A673 (cell line): ENCODE measurements around the gene DNAH3.

Experiments used
- EZH2 ChIP-seq: fragments of 200-600 bp; sonication (generic); IDR thresholded peaks from 2 replicates; pipeline ENCODE4 v1.6.1; 2017; ENCODE audit warnings: borderline replicate concordance, low read depth, mild to moderate bottlenecking, mixed read lengths, antibody characterized with exemption, low read length; ENCODE audit not compliant: poor library complexity, severe bottlenecking
- TF ChIP-seq, protein P1 (sequence below): fragments of 300-800, 200-600 bp; sonication (generic); conservative IDR thresholded peaks from 2 replicates; pipeline ENCODE4 v1.5.1; 2017; ENCODE audit warnings: low read depth, mild to moderate bottlenecking, antibody characterized with exemption, low read length, moderate library complexity, mixed read lengths

GRCh38 chr16:21033704-21034103, 116.9 kb downstream of the DNAH3 start:
- TF ChIP-seq, protein P1, sequence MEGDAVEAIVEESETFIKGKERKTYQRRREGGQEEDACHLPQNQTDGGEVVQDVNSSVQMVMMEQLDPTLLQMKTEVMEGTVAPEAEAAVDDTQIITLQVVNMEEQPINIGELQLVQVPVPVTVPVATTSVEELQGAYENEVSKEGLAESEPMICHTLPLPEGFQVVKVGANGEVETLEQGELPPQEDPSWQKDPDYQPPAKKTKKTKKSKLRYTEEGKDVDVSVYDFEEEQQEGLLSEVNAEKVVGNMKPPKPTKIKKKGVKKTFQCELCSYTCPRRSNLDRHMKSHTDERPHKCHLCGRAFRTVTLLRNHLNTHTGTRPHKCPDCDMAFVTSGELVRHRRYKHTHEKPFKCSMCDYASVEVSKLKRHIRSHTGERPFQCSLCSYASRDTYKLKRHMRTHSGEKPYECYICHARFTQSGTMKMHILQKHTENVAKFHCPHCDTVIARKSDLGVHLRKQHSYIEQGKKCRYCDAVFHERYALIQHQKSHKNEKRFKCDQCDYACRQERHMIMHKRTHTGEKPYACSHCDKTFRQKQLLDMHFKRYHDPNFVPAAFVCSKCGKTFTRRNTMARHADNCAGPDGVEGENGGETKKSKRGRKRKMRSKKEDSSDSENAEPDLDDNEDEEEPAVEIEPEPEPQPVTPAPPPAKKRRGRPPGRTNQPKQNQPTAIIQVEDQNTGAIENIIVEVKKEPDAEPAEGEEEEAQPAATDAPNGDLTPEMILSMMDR = no peak
- no peak for TF ChIP-seq EZH2
